Measurements from ENCODE around the gene SYNGR3. TPM values are rescaled to one million over a fixed set of nuclear protein-coding genes. Genes with fewer than 3 reads are reported as not detected.
A peak's percentile ranks its signal among the peaks of the same experiment; 100 is the strongest.

SYNGR3 gene
- total and polyA plus RNA-seq, 2 of the 13 experiments (the other 11 are each of a cell fraction or from before 2014, with no cell fraction given): 0.97 to 5.7 TPM

DNA sequence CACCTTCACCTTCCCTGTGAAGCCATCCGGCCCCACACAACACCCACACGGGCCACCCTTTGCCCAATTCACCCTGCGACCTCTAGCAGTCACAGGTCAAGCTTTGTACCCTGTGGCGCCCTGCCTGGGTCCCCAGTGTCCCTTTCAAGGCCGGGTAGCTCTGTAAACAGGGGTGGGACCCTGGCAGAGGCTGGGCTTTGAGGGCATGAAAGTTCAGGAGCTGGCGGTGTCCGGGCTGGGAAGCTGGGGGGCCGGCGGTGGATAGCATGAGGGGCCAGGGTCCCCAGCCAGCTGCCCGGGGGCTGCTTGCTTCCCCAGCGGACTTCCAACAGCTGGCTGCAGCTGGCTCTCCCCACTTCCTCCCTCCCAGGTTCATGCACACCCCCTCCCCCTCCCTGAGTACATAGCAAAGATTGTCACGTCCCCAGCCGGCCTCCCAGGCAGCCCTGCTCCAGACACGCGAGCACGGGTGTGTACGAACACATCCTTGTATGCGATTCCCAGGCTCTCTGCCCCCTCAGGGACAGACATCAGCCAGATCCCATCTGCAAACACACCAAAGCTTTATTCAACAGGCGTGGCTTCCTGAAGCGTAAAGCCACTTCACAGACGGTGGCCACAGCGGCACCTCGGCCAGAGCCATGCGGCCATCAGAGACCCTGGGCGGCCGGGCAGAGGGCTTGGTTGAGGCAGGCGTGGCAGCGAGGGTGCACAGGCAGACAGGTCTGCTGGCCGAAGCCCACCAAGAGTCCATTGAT, 49.7 kb downstream of the SYNGR3 start (continued):
- TF ChIP-seq, protein P1, sequence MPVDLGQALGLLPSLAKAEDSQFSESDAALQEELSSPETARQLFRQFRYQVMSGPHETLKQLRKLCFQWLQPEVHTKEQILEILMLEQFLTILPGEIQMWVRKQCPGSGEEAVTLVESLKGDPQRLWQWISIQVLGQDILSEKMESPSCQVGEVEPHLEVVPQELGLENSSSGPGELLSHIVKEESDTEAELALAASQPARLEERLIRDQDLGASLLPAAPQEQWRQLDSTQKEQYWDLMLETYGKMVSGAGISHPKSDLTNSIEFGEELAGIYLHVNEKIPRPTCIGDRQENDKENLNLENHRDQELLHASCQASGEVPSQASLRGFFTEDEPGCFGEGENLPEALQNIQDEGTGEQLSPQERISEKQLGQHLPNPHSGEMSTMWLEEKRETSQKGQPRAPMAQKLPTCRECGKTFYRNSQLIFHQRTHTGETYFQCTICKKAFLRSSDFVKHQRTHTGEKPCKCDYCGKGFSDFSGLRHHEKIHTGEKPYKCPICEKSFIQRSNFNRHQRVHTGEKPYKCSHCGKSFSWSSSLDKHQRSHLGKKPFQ (CRISPR knock-in tag; IDR thresholded peaks at IDR 0.05; ENCODE audit: insufficient replicate concordance): peak; percentile 30
- TF ChIP-seq ZNF766 (CRISPR knock-in tag; IDR thresholded peaks at IDR 0.05; ENCODE audit: borderline replicate concordance) (0 out of 2 replicates have a peak, but pooled peaks have one; percentile 29), ZNF121 (CRISPR knock-in tag; IDR thresholded peaks at IDR 0.05) (no peak), HNRNPLL (IDR thresholded peaks at IDR 0.05; ENCODE audit: low read depth, low read length, poor library complexity, severe bottlenecking) (peak; percentile 26), ZNF24 (IDR thresholded peaks at IDR 0.05) (no peak), ZNF674 (CRISPR knock-in tag; IDR thresholded peaks at IDR 0.05; ENCODE audit: low read depth) (no peak), AHR (CRISPR knock-in tag; IDR thresholded peaks at IDR 0.05) (peak; percentile 67; the same call in 1 of the 2 replicates), ATF7 (IDR thresholded peaks at IDR 0.05) (no peak), ATF7 (CRISPR knock-in tag; IDR thresholded peaks at IDR 0.05) (no peak; the same call in 1 of the 2 replicates), TEAD3 (CRISPR knock-in tag; optimal IDR thresholded peaks at IDR 0.05; ENCODE audit: borderline replicate concordance) (peak; percentile 79), KLF13 (CRISPR knock-in tag; IDR thresholded peaks at IDR 0.05) (no peak), ZNF549 (CRISPR knock-in tag; IDR thresholded peaks at IDR 0.05) (no peak), ZNF343 (CRISPR knock-in tag; IDR thresholded peaks at IDR 0.05) (peak; percentile 91), FOXK2 (IDR thresholded peaks at IDR 0.05) (peak; percentile 56; the same call in 1 of the 2 replicates), ETV5 (CRISPR knock-in tag; IDR thresholded peaks at IDR 0.05; ENCODE audit: borderline replicate concordance) (peak; percentile 80; the same call in 1 of the 2 replicates), ZNF83 (CRISPR knock-in tag; IDR thresholded peaks at IDR 0.05; ENCODE audit: borderline replicate concordance) (peak; percentile 46; the same call in 1 of the 2 replicates), ZNF768 (CRISPR knock-in tag; IDR thresholded peaks at IDR 0.05) (no peak; the same call in 1 of the 2 replicates), PHB2 (IDR thresholded peaks at IDR 0.05; ENCODE audit: partially characterized antibody) (no peak), ZNF253 (CRISPR knock-in tag; IDR thresholded peaks at IDR 0.05; ENCODE audit: borderline replicate concordance) (no peak), ZFP36L1 (CRISPR knock-in tag; IDR thresholded peaks at IDR 0.05) (peak; percentile 84; the same call in 1 of the 2 replicates), NCOA2 (CRISPR knock-in tag; IDR thresholded peaks at IDR 0.05) (peak; percentile 58)
- TF ChIP-seq, protein P2, sequence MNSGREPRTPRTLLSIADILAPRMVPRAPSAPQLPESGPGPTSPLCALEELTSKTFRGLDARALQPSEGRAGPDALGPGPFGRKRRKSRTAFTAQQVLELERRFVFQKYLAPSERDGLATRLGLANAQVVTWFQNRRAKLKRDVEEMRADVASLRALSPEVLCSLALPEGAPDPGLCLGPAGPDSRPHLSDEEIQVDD (CRISPR knock-in tag; IDR thresholded peaks at IDR 0.05; ENCODE audit: borderline replicate concordance): no peak
- TF ChIP-seq, protein P3, sequence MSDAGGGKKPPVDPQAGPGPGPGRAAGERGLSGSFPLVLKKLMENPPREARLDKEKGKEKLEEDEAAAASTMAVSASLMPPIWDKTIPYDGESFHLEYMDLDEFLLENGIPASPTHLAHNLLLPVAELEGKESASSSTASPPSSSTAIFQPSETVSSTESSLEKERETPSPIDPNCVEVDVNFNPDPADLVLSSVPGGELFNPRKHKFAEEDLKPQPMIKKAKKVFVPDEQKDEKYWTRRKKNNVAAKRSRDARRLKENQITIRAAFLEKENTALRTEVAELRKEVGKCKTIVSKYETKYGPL (CRISPR knock-in tag; IDR thresholded peaks at IDR 0.05): no peak
- TF ChIP-seq, protein P4, sequence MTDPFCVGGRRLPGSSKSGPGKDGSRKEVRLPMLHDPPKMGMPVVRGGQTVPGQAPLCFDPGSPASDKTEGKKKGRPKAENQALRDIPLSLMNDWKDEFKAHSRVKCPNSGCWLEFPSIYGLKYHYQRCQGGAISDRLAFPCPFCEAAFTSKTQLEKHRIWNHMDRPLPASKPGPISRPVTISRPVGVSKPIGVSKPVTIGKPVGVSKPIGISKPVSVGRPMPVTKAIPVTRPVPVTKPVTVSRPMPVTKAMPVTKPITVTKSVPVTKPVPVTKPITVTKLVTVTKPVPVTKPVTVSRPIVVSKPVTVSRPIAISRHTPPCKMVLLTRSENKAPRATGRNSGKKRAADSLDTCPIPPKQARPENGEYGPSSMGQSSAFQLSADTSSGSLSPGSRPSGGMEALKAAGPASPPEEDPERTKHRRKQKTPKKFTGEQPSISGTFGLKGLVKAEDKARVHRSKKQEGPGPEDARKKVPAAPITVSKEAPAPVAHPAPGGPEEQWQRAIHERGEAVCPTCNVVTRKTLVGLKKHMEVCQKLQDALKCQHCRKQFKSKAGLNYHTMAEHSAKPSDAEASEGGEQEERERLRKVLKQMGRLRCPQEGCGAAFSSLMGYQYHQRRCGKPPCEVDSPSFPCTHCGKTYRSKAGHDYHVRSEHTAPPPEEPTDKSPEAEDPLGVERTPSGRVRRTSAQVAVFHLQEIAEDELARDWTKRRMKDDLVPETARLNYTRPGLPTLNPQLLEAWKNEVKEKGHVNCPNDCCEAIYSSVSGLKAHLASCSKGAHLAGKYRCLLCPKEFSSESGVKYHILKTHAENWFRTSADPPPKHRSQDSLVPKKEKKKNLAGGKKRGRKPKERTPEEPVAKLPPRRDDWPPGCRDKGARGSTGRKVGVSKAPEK (CRISPR knock-in tag; IDR thresholded peaks at IDR 0.05; ENCODE audit: borderline replicate concordance): 0 out of 2 replicates have a peak, but pooled peaks have one; percentile 74

Data from HepG2 (cell line).